NCI-H748 (cell line): ENCODE measurements around the gene SMG5.

ENCODE experiments used
- DNase-seq: peaks from one replicate; lab custom pipeline; 2025; ENCODE audit not compliant: unreplicated experiment; lab: John Stamatoyannopoulos, UW

Gene SMG5

GRCh38 chr1:156283521-156283920 is 896 bp upstream of the SMG5 start:
- no peak for DNase-seq

GRCh38 chr1:156281693-156282478 is 739 bp downstream of the SMG5 start:
- peak; percentile 55 for DNase-seq

GRCh38 chr1:156281281-156281680 is 1.3 kb downstream of the SMG5 start:
- no peak for DNase-seq

GRCh38 chr1:156279837-156280236 is 2.8 kb downstream of the SMG5 start:
- no peak for DNase-seq

GRCh38 chr1:156276966-156277381 is 5.7 kb downstream of the SMG5 start:
- DNase-seq = no peak

- no peak for DNase-seq
These were observed 6.1 kb downstream of the SMG5 start for GRCh38 chr1:156276532-156276931.

- DNase-seq = no peak
These were observed 12.3 kb downstream of the SMG5 start for GRCh38 chr1:156270314-156270713.

GRCh38 chr1:156268336-156268735 is 14.3 kb downstream of the SMG5 start:
- DNase-seq = no peak

- DNase-seq = no peak
These were observed 16.6 kb downstream of the SMG5 start for GRCh38 chr1:156266051-156266450.

- DNase-seq = no peak
These were observed 19.4 kb downstream of the SMG5 start for GRCh38 chr1:156263288-156263655.

GRCh38 chr1:156262461-156263287 is 20.0 kb downstream of the SMG5 start:
- no peak for DNase-seq

GRCh38 chr1:156260896-156261295 is 21.7 kb downstream of the SMG5 start:
- no peak for DNase-seq

- DNase-seq = no peak
These were observed 22.8 kb downstream of the SMG5 start for GRCh38 chr1:156259805-156260204.

GRCh38 chr1:156258859-156259258 is 23.8 kb downstream of the SMG5 start:
- DNase-seq = no peak

- DNase-seq = no peak
These were observed 24.9 kb downstream of the SMG5 start for GRCh38 chr1:156257711-156258110.

GRCh38 chr1:156253634-156254033 is 29.0 kb downstream of the SMG5 start:
- DNase-seq = no peak

- DNase-seq = no peak
These were observed 31.1 kb downstream of the SMG5 start for GRCh38 chr1:156251527-156251926.

GRCh38 chr1:156249593-156249992 is 33.0 kb downstream of the SMG5 start:
- DNase-seq = no peak

GRCh38 chr1:156248323-156248683 is 34.3 kb downstream of the SMG5 start:
- no peak for DNase-seq

GRCh38 chr1:156247460-156248322 is 34.9 kb downstream of the SMG5 start, which contains the start of gene PAQR6:
Gene PAQR6 (minus strand): TSS chr1:156248056. CDS start chr1:156246731, 1,325 bp downstream.
- DNase-seq = peak; percentile 15

- peak; percentile 10 for DNase-seq
These were observed 35.7 kb downstream of the SMG5 start for GRCh38 chr1:156246781-156247459.
